GM18526 (cell line): ENCODE measurements around the gene ERG28.

Experiments
- POLR2A ChIP-seq: IDR thresholded peaks from 3 replicates; pipeline ENCODE4 v1.6.1; 2011; ENCODE audit not compliant: insufficient read length; ENCODE audit errors: extremely low read depth

Gene ERG28

GRCh38 chr14:75643985-75644384 lies 16.7 kb downstream of the ERG28 start:
- no peak for TF ChIP-seq POLR2A

DNA sequence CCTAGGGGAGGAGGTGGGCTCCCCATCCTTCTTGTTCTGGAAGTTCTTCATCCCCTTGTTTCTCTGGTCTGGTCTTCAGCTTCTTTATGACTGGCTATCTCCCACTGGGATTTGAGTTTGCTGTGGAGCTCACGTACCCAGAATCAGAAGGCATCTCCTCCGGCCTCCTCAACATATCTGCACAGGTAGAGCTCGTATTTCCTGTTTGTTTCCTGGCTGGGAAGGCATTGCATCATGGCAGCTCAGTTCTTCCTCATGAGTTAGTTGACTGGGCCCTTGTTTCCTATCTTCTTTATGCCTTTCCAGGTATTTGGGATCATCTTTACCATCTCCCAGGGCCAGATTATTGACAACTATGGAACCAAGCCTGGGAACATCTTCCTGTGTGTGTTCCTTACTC lies 19.8 kb downstream of the ERG28 start:
- TF ChIP-seq POLR2A: no peak

DNA sequence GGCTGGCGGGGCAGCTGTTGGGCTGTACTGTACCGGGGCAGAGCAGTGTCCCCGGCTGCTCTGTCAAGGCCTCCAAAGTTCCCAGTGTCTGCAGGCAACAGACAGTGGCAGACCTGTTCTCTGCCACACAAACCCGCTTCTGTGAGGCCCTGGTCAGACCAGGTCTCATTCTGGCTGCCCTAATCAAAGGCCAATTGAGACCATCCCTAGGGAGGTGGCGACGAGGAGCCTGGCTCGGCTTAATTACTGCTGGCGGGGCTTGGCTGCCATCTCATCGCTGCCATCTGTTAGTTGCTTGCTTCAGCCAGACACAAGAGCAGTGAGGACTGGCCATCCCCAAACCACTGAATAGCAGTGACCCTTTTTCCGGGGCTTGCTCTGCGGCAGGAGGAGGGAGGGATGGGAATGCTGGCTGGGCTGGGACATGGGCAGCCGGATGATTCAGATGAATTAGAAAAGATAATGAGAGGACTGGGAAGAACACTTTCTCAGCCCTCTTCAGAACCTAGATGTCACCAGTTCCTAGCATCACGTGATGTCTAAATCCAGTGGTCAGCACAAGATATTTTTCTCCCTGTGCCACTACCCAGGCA lies 24.5 kb downstream of the ERG28 start:
- no peak for TF ChIP-seq POLR2A

- TF ChIP-seq POLR2A: no peak
Measured at GRCh38 chr14:75634848-75635247, 25.8 kb downstream of the ERG28 start.

DNA sequence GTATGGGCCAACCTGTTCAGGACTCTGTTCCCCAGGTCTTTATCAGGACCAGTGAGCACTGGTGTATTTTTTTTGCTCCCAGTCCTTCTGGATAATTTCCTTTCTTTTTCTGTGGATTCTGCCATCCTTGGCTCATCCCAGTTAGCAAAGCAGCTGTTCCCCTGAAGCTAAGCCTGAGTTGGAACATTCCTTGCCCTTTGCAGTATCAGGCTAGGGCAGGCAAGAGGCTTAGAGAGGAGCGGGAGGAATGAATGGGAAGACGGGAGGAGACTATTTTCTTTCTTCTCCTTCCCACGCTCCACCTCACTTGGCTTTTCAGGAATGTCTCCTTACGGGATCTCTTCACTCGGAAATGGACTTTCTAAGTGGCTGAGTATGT lies 29.2 kb downstream of the ERG28 start:
- TF ChIP-seq POLR2A: no peak

- no peak for TF ChIP-seq POLR2A
Measured at GRCh38 chr14:75630695-75631452, 29.8 kb downstream of the ERG28 start.

- TF ChIP-seq POLR2A: no peak
Measured at GRCh38 chr14:75628816-75629215, 31.9 kb downstream of the ERG28 start.

GRCh38 chr14:75627406-75627805 lies 33.3 kb downstream of the ERG28 start:
- TF ChIP-seq POLR2A: no peak

DNA sequence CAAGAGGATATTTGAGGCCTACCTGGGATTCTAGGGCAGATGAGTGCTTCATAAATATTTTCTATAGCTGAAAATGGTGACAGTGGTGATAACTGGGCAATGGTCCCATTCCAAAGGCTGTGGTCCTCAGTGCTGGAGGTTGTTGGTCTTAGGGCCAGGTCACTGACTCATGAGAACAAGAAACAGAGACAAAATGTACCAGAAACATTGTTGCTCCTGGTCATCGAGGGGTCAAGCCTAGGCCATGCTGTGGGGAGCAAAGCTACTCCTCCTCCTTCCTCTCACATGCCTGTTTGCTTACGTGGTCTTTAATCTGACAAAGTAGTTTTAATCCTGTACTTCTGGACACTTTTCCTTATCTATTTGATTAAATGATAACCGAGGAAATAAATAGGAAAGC lies 33.8 kb downstream of the ERG28 start:
- no peak for TF ChIP-seq POLR2A

DNA sequence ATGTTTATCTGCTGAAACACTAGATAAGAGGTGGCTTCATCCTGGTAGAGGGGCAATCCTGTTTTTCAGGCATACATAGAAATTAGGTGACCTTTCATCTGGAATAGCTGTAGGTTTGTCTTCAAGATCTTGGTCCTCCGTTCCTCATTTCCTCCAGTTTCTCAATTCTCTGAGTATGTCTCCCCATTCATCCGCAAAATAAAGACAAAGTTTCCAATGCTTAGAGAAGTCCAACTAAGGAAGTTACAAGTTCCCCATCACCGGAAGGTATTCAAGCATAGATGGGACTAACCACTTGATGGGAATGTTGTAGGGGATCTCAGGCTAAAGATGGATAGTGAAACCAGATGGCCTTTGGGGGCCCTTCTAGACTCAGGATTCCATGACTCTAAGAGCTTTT lies 34.3 kb downstream of the ERG28 start:
- no peak for TF ChIP-seq POLR2A

DNA sequence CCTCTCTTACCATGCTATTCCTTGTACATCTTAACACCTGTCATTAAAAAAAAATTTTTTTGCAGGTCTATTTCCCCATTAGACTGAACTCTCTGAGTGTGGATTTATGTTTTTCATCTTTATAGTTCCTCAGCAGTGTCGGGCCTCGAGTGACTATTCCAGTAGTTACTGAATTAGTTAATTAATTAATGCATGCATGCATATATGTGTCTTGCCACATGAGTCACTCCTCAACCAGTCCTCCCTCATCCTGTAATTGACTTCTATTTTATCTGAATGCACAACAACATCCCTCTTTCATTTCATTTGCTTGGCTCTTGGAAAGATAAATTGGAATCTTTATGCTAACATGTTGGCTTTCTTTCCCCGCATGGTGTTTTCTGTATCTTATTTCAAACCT lies 35.6 kb downstream of the ERG28 start:
- no peak for TF ChIP-seq POLR2A

DNA sequence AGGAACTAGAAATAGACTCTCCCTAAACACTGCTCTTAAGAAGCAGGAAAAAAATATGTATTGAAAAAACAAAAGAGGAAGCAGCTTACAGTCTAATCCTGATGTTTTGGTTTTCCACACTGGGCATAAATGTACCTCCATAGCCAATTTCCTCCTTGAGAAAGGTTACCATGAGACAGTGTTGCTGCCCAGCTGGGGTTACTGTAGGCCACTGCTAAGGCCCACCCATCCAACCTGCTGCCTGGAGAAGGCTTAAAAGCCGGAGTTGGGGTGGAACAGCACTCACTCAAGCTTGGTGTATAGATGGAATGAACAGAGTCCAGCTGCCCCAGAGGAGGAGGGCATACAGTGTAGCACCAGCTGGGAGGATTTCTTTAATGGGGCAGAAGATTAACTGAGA lies 41.1 kb downstream of the ERG28 start:
- TF ChIP-seq POLR2A: no peak

DNA sequence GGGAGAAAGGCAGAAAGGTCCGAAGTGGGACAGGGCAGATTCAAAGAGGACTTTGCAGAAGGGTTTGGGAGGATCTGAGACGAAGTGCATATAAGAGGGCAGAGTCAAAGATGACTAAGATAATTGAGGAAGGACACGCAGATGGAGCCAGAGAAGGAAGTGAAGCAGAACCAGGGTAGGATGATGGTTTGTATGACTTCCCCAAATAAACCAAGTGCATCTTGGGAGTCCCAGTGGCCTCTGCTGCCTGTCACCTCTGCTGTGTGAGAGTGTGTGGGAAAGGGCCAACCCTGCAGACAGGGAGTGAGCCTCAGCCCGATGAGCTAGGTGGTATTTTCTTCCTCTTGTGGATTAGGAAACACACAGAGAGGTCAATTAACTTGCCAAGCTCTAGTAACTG lies 45.5 kb downstream of the ERG28 start:
- TF ChIP-seq POLR2A: no peak

DNA sequence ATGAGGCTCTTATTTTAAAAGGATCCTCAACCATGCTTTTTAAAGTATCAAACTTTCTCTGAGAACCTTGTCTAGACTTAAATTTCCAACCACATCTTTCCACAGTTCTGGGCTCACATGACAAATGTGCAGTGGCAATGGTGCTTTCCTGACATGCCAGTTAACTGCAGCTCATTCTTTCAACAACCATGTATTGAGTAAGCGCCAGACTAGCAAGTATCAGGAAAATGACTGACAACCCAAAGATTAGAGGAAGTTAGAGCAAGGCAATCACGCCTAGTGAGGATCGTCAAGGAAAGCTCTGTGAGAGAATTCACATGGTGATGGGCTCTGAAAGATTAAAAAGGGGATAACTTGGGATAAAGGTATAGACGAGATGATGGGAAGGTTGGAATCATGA lies 46.5 kb downstream of the ERG28 start:
- TF ChIP-seq POLR2A: no peak

DNA sequence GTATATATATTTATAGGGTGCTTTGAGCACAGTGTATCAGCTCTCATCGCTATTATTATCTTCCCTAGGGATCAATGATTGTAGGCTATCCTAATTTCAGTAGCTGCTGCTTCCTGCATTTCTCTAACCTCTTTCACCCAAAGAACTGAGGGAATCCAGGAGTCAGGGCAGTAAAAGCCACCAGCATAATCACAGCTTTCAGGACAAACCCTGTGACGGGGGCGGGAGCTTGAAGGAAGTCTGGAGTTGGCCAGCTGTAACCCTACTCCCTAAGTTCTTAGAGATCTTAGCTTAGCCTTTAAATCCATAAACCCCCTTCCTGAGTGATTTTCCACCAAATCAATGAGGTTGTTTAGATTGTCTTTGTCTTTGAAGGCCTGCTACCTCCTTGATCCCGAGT lies 48.5 kb downstream of the ERG28 start:
- TF ChIP-seq POLR2A: no peak

DNA sequence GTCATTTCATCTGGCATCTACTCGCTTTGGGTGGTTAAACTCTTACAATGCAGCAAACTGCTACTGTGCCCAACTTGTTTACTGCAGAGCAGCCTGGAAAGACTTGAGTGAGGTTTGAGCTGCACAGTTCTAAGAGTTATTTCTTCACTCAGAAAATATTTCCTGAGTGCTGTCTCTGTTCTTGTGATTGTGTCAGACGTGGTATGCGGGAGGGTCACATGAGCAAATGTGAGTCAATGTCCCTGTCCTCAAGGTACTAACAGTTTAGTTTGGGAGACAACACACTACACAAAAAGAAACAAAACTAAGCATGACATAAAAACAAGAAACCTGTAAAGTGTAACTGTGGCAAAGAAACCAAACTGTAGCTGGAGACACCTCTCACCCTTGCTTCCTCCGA lies 49.8 kb downstream of the ERG28 start:
- no peak for TF ChIP-seq POLR2A

DNA sequence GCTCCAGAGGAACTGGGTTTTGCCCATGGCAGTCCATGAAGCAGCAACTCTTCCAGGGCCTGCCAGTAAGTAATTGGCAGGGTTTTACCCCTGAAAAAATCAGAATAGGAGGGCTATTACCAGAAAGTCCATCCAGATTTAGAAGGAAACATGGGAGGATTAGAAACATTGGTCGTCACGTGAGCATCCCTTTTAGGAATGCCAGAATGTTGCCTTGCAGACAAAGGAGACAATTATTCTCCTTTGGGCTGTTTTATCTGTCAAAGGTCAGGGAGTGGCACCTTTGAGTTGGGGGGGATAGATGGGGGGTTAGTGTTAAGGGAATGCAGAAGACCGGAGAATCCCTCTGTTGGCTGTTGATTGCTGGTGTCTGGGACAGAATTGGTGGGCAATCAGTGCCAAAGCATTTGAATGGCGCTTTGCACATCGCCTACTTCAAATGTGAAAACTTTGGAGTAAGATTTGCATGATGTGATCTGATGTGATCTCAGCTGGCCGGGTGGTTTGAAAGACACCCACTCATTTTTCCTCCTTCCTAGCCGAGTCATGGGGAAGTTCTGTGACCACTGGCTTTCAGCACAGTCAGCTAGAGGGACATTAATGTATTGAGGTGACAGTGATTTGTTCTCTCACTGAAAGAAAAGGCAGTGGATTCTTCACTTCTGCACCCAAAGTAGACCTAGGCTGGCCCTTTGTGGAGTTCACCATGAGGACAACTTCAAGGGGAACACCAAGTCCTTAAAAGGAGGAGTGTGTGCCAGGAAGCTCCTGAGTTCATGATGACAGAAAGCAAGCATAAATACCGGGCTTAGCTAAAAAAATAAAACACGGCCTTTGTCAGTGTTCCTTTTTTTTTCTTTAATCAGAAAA lies 50.8 kb downstream of the ERG28 start:
- TF ChIP-seq POLR2A: no peak

DNA sequence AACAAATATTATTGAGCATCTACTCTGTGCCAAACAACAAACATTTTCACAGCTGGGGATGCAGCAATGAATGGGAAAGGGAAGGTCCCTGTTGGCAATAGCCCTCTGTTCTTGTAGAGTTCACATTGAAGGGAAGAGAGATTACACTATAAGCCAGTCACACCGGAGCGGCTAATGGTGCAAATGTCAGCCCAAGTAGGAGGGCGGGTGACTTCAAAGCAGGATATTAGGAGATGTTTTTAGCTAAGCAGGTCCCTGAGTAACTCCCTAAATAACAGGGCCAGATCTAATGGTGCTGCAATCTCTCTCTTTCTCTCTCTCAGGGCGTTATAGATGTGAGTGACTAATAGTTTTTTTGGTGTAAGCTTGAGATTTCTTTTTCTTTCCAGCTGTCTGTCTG lies 51.6 kb downstream of the ERG28 start:
- no peak for TF ChIP-seq POLR2A
